ENCODE data around the gene LSAMP.

DNA sequence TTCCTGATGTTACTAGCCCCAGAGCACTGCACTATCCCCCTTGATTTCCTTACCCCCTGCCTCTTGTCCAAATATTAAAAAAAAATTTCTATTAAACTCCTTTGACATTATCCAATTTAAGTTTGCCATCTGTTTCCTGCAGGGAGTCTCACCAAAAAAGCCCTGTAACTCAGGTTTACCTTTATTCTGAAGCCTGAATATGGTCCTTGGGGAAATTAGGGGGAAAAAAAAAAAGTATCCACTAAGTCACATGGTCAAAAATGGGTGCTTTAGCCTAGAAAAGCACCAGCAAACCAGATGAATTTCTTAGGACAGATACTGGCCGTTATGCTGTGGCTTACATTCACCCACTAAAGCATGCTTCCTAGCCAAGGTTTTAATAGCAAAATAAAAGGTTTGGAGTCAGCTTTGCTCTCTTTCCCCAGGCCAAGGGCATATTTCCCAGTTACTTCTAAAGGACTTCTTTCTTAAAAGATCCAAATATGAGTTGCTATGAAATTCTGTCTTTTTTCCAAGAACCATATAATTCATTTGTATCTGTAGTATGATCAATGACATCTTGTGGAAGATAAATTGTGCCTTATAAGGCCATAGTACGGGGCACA, 394.9 kb downstream of the LSAMP start:
- TF ChIP-seq EZH2 (IDR thresholded peaks at IDR 0.05; ENCODE audit: low read depth, unreplicated experiment), result no peak
- TF ChIP-seq, protein P1, sequence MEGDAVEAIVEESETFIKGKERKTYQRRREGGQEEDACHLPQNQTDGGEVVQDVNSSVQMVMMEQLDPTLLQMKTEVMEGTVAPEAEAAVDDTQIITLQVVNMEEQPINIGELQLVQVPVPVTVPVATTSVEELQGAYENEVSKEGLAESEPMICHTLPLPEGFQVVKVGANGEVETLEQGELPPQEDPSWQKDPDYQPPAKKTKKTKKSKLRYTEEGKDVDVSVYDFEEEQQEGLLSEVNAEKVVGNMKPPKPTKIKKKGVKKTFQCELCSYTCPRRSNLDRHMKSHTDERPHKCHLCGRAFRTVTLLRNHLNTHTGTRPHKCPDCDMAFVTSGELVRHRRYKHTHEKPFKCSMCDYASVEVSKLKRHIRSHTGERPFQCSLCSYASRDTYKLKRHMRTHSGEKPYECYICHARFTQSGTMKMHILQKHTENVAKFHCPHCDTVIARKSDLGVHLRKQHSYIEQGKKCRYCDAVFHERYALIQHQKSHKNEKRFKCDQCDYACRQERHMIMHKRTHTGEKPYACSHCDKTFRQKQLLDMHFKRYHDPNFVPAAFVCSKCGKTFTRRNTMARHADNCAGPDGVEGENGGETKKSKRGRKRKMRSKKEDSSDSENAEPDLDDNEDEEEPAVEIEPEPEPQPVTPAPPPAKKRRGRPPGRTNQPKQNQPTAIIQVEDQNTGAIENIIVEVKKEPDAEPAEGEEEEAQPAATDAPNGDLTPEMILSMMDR (conservative IDR thresholded peaks at IDR 0.05; ENCODE audit: low read depth in 2 of 2), result no peak
- TF ChIP-seq, protein P2, sequence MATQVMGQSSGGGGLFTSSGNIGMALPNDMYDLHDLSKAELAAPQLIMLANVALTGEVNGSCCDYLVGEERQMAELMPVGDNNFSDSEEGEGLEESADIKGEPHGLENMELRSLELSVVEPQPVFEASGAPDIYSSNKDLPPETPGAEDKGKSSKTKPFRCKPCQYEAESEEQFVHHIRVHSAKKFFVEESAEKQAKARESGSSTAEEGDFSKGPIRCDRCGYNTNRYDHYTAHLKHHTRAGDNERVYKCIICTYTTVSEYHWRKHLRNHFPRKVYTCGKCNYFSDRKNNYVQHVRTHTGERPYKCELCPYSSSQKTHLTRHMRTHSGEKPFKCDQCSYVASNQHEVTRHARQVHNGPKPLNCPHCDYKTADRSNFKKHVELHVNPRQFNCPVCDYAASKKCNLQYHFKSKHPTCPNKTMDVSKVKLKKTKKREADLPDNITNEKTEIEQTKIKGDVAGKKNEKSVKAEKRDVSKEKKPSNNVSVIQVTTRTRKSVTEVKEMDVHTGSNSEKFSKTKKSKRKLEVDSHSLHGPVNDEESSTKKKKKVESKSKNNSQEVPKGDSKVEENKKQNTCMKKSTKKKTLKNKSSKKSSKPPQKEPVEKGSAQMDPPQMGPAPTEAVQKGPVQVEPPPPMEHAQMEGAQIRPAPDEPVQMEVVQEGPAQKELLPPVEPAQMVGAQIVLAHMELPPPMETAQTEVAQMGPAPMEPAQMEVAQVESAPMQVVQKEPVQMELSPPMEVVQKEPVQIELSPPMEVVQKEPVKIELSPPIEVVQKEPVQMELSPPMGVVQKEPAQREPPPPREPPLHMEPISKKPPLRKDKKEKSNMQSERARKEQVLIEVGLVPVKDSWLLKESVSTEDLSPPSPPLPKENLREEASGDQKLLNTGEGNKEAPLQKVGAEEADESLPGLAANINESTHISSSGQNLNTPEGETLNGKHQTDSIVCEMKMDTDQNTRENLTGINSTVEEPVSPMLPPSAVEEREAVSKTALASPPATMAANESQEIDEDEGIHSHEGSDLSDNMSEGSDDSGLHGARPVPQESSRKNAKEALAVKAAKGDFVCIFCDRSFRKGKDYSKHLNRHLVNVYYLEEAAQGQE (IDR thresholded peaks at IDR 0.05; ENCODE audit: unreplicated experiment), result no peak
- TF ChIP-seq, protein P3, sequence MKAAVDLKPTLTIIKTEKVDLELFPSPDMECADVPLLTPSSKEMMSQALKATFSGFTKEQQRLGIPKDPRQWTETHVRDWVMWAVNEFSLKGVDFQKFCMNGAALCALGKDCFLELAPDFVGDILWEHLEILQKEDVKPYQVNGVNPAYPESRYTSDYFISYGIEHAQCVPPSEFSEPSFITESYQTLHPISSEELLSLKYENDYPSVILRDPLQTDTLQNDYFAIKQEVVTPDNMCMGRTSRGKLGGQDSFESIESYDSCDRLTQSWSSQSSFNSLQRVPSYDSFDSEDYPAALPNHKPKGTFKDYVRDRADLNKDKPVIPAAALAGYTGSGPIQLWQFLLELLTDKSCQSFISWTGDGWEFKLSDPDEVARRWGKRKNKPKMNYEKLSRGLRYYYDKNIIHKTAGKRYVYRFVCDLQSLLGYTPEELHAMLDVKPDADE (IDR thresholded peaks at IDR 0.05), result no peak
- TF ChIP-seq CREB1 (CRISPR knock-in tag; IDR thresholded peaks at IDR 0.05; ENCODE audit: low read depth), result no peak
- no peak for TF ChIP-seq ZNF331 (CRISPR knock-in tag; IDR thresholded peaks at IDR 0.05; ENCODE audit: low read depth)
